Measurements from ENCODE around the gene FAM216A. TPM values are rescaled to one million over a fixed set of nuclear protein-coding genes. Genes with fewer than 3 reads are reported as not detected.
"Not testable (repeated sequence)": the region's sequence is repeated elsewhere in the genome, so short reads cannot be mapped to it uniquely, and the experiment has no call there.

Gene FAM216A
- total RNA-seq: 1 to 10 TPM; 6.9 to 10.0 TPM

- Histone ChIP-seq H3K4me3 (peak within 1 kb of the TSS; percentile 64 to 86), H3K27ac (peak within 1 kb of the TSS; percentile 92 to 93), H3K36me3 (peaks cover 6% of the 10 kb centered on the region), H3K4me1 (peaks cover 0 to 25% of the 10 kb centered on the region in 2 donors), H3K27me3 (no peaks in the 10 kb centered on the region), H3K9me3 (no peaks in the 10 kb centered on the region)
- no peak for TF ChIP-seq CTCF (IDR thresholded peaks at IDR 0.05)
- DNase-seq (ENCODE audit: low spot score): peak; percentile 96
Observed at GRCh38 chr12:110468214-110469048, at the start of gene FAM216A, which contains the start of gene GPN3. FAM216A (plus strand) TSS chr12:110468845; CDS start chr12:110468876, 31 bp downstream. GPN3 (minus strand) TSS chr12:110468257; CDS start chr12:110468203, 54 bp downstream.

- not testable (repeated sequence) for H3K27me3 ChIP-seq, H3K4me1 ChIP-seq, H3K9me3 ChIP-seq
Observed at GRCh38 chr12:110420644-110421043, 48.0 kb upstream of the FAM216A start.

GRCh38 chr12:110421159-110421661, 47.4 kb upstream of the FAM216A start:
- Histone ChIP-seq H3K36me3 (no peaks in the 10 kb centered on the region), H3K27me3 (no peaks in the 10 kb centered on the region), H3K4me1 (no peaks in the 10 kb centered on the region), H3K9me3 (no peaks in the 10 kb centered on the region), H3K27ac (no peak overlapping the region), H3K4me3 (no peak overlapping the region)
- no peak for TF ChIP-seq CTCF (IDR thresholded peaks at IDR 0.05)
- DNase-seq (ENCODE audit: low spot score): no peak

More at GRCh38 chr12:110420644-110421043, 48.0 kb upstream of the FAM216A start:
- not testable (repeated sequence) for H3K27ac ChIP-seq; H3K4me3 ChIP-seq; H3K36me3 ChIP-seq; DNase-seq (ENCODE audit: low spot score)

- H3K4me1 ChIP-seq: no peaks in the 10 kb centered on the region
- TF ChIP-seq CTCF (IDR thresholded peaks at IDR 0.05): no peak
- no peak overlapping the region for H3K27ac ChIP-seq
- H3K4me3 ChIP-seq: no peak overlapping the region
- H3K27me3 ChIP-seq: no peaks in the 10 kb centered on the region
- H3K9me3 ChIP-seq: no peaks in the 10 kb centered on the region
- no peaks in the 10 kb centered on the region for H3K36me3 ChIP-seq
- no peak for DNase-seq (ENCODE audit: low spot score)
Observed at GRCh38 chr12:110421701-110422100, 46.9 kb upstream of the FAM216A start.

- H3K4me1 ChIP-seq: no peaks in the 10 kb centered on the region
- no peaks in the 10 kb centered on the region for H3K9me3 ChIP-seq
- H3K27me3 ChIP-seq: no peaks in the 10 kb centered on the region
- DNase-seq (ENCODE audit: low spot score): no peak
- H3K4me3 ChIP-seq: no peak overlapping the region
- H3K36me3 ChIP-seq: no peaks in the 10 kb centered on the region
- no peak overlapping the region for H3K27ac ChIP-seq
- no peak for TF ChIP-seq CTCF (IDR thresholded peaks at IDR 0.05)
Observed at GRCh38 chr12:110424237-110424636, 44.4 kb upstream of the FAM216A start.

- H3K9me3 ChIP-seq: no peaks in the 10 kb centered on the region
- no peak overlapping the region for H3K4me3 ChIP-seq
- H3K36me3 ChIP-seq: no peaks in the 10 kb centered on the region
- no peak for DNase-seq (ENCODE audit: low spot score)
- no peak for TF ChIP-seq CTCF (IDR thresholded peaks at IDR 0.05)
- no peak overlapping the region for H3K27ac ChIP-seq
- H3K27me3 ChIP-seq: no peaks in the 10 kb centered on the region
- no peaks in the 10 kb centered on the region for H3K4me1 ChIP-seq
Observed at GRCh38 chr12:110426406-110426805, 42.2 kb upstream of the FAM216A start.

GRCh38 chr12:110429676-110430075, 39.0 kb upstream of the FAM216A start:
- H3K9me3 ChIP-seq; H3K27me3 ChIP-seq; H3K27ac ChIP-seq; H3K36me3 ChIP-seq; H3K4me3 ChIP-seq; H3K4me1 ChIP-seq; DNase-seq (ENCODE audit: low spot score): not testable (repeated sequence)
